KMS-11 (cell line): ENCODE measurements around the gene CAMTA1.

Source experiments
- H2AFZ ChIP-seq: fragments of 200-600 bp; sonication (generic); 2 replicates; pipeline ENCODE4 v1.6.1; 2016; ENCODE audit warnings: antibody characterized with exemption, mixed run types, low read depth
- H3K27ac ChIP-seq: fragments of 200-600 bp; sonication (generic); 2 replicates; pipeline ENCODE4 v1.6.1; 2016; ENCODE audit warnings: mild to moderate bottlenecking, mixed run types
- H3K27me3 ChIP-seq: fragments of 200-600 bp; sonication (generic); 2 replicates; pipeline ENCODE4 v1.6.1; 2017; ENCODE audit warnings: mild to moderate bottlenecking, low read depth, mixed run types, moderate library complexity; ENCODE audit not compliant: insufficient read depth
- H3K36me3 ChIP-seq: fragments of 200-600 bp; sonication (generic); 2 replicates; pipeline ENCODE4 v1.6.1; 2017; ENCODE audit warnings: mild to moderate bottlenecking, mixed run types; ENCODE audit not compliant: insufficient read depth
- H3K4me1 ChIP-seq: fragments of 200-600 bp; sonication (generic); 2 replicates; pipeline ENCODE4 v1.6.1; 2016; ENCODE audit warnings: mild to moderate bottlenecking, low read depth, mixed run types; ENCODE audit not compliant: poor library complexity, severe bottlenecking
- H3K4me2 ChIP-seq: fragments of 200-600 bp; sonication (generic); 2 replicates; pipeline ENCODE4 v1.7.0; 2016; ENCODE audit warnings: mild to moderate bottlenecking, mixed run types
- H3K4me3 ChIP-seq: fragments of 200-600 bp; sonication (generic); IDR thresholded peaks from 2 replicates; pipeline ENCODE4 v1.6.1; 2017; ENCODE audit warnings: low read depth, low read length, mixed read lengths; ENCODE audit not compliant: insufficient read depth
- H3K79me2 ChIP-seq: fragments of 200-600 bp; sonication (generic); 2 replicates; pipeline ENCODE4 v1.6.1; 2016; ENCODE audit warnings: low read depth, mixed run types; ENCODE audit not compliant: insufficient read depth
- H3K9ac ChIP-seq: fragments of 200-600 bp; sonication (generic); 2 replicates; pipeline ENCODE4 v1.6.1; 2016; ENCODE audit warnings: mild to moderate bottlenecking, mixed run types
- H4K20me1 ChIP-seq: fragments of 200-600 bp; sonication (generic); 2 replicates; pipeline ENCODE4 v1.6.1; 2016; ENCODE audit warnings: mild to moderate bottlenecking, mixed run types; ENCODE audit not compliant: insufficient read depth
- CTCF ChIP-seq: fragments of 200-600 bp; sonication (generic); conservative IDR thresholded peaks from 2 replicates; pipeline ENCODE4 v1.6.1; 2017; ENCODE audit warnings: low read depth, mild to moderate bottlenecking, antibody characterized with exemption, low read length, moderate library complexity, mixed read lengths

Gene CAMTA1

GRCh38 chr1:6935361-6935883, 150.2 kb downstream of the CAMTA1 start:
- no peak overlapping the region for H3K4me3 ChIP-seq
- H3K4me2 ChIP-seq = no peak overlapping the region
- H3K9ac ChIP-seq = no peak overlapping the region

GRCh38 chr1:6935911-6936690, 150.8 kb downstream of the CAMTA1 start:
- Histone ChIP-seq H3K9ac (no peak overlapping the region), H3K4me3 (no peak overlapping the region), H2AFZ (no peak overlapping the region), H3K4me1 (no peaks in the 10 kb centered on the region), H3K27ac (no peak overlapping the region), H3K36me3 (no peaks in the 10 kb centered on the region), H4K20me1 (no peaks in the 10 kb centered on the region), H3K4me2 (no peak overlapping the region), H3K27me3 (no peaks in the 10 kb centered on the region), H3K79me2 (no peaks in the 10 kb centered on the region)
- TF ChIP-seq CTCF = no peak

More at GRCh38 chr1:6935361-6935883, 150.2 kb downstream of the CAMTA1 start:
- TF ChIP-seq CTCF = no peak
- no peaks in the 10 kb centered on the region for H3K36me3 ChIP-seq
- H3K27me3 ChIP-seq = no peaks in the 10 kb centered on the region
- no peaks in the 10 kb centered on the region for H3K79me2 ChIP-seq
- no peak overlapping the region for H2AFZ ChIP-seq
- H4K20me1 ChIP-seq = no peaks in the 10 kb centered on the region
- no peaks in the 10 kb centered on the region for H3K4me1 ChIP-seq
- H3K27ac ChIP-seq = no peak overlapping the region

GRCh38 chr1:6937048-6937447, 151.8 kb downstream of the CAMTA1 start:
- TF ChIP-seq CTCF = no peak
- no peak overlapping the region for H3K27ac ChIP-seq

GRCh38 chr1:6939363-6939762, 154.1 kb downstream of the CAMTA1 start:
- Histone ChIP-seq H3K4me3 (no peak overlapping the region), H4K20me1 (no peaks in the 10 kb centered on the region), H3K79me2 (no peaks in the 10 kb centered on the region), H3K27me3 (no peaks in the 10 kb centered on the region), H2AFZ (no peak overlapping the region), H3K4me2 (no peak overlapping the region), H3K27ac (no peak overlapping the region), H3K4me1 (no peaks in the 10 kb centered on the region), H3K36me3 (no peaks in the 10 kb centered on the region), H3K9ac (no peak overlapping the region)
- TF ChIP-seq CTCF = no peak

More at GRCh38 chr1:6937048-6937447, 151.8 kb downstream of the CAMTA1 start:
- Histone ChIP-seq H4K20me1 (no peaks in the 10 kb centered on the region), H2AFZ (no peak overlapping the region), H3K4me1 (no peaks in the 10 kb centered on the region), H3K36me3 (no peaks in the 10 kb centered on the region), H3K4me3 (no peak overlapping the region), H3K79me2 (no peaks in the 10 kb centered on the region), H3K4me2 (no peak overlapping the region), H3K9ac (no peak overlapping the region), H3K27me3 (no peaks in the 10 kb centered on the region)
